Measurements from ENCODE around the gene LGR6.
"Not testable (repeated sequence)": the region's sequence is repeated elsewhere in the genome, so short reads cannot be mapped to it uniquely, and the experiment has no call there.

The LGR6 gene

DNA sequence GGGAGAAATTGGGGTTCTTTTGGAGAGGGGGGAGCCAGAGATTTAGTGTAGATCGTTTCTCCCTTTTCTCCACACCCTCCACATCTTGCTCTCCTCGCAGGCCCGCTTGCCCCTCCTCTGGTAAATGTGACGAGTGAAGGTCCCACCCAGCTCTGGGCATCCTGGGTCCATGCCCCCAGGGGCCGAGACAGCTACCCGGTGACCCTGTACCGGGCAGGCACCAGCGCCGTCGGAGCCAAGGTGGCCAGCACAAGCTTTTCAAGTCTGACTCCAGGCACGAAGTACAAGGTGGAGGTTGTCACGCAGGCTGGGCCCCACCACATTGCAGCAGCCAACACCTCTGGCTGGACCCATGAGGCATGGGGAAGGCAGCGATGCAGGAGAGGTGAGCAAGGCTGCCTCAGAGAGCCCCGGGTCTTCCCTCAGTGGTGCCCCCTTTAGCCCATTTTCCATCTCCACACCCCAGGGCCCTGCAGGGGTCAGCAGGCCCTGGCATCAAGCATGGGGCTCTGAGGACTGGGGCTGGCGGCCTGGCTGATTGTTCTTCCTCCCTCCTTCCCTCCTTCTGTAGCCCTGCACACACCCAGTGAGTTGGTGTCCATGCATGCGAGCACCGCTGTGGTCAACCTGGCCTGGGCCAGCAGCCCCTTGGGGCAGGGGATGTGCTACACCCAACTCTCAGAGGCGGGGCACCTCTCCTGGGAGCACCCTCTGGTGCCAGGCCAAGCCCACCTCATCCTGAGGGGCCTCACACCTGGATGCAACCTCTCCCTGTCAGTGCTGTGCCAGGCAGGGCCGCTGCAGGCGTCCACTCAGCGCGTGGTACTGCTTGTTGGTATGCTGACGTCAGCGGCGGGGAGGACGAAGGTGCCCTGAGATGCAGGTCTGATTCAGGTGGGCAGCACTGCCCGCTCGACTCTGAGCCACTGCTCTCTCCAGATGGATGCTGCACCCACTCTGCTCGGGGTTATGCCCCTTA, 16.4 kb upstream of the LGR6 start:
- no peak for DNase-seq

DNA sequence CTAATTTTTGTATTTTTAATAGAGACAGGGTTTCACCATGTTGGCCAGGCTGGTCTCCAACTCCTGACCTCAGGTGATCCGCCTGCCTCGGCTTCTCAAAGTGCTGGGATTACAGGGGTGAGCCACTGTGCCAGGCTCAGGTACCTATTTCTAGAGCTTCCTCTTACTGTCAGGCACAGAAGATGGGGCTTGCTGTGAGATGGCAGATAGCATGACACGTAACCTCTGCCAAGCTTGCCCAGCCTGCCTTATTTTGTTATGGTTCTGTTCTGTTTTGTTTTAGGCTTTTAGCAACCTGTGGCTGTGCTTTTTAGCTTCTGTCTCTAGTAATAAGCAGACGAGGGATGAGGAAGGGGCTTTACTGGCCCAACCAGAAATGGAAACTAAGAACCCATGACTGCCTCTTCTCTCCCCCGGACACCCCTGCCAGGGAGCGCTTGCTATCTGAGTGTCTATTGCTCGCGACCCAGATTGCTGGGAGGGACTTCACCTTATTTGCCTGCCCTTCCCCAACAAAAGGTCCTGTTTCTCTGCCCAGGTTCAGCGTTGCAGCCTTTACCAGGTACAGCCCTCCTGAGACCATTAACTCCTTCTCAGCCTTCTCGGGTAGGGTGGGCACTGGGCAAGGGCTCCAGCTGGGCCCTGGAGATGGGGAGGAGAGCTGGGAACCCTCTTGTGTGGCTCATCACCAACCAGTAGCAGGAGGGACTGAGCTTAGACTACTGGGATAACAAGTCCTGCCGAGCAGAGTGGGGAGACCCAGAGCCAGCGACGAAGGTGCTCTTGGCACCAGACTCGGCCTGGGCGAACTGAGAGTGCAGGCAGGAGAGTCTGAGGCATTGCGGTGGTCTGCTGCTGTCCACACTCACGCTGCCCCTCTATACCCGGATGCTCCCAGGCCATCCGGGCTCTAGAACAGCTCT, 13.5 kb upstream of the LGR6 start:
- DNase-seq: no peak

DNA sequence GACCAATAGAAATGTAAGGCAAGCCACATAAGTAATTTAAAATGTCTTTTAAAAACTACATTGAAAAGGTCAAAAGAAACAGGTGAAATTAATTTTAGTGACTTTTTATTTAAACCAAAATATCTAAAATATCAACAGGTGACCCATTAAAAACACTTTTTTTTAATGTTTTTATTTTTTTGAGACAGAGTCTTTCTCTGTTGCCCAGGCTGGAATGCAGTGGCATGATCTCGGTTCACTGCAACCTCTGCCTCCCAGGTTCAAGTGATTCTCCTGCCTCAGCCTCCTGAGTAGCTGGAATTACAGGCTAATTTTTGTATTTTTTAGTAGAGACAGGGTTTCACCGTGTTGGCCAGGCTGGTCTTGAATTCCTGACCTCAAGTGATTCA, 12.9 kb upstream of the LGR6 start:
- not testable (repeated sequence) for DNase-seq

- no peak for DNase-seq
These were observed 12.0 kb upstream of the LGR6 start for GRCh38 chr1:202181586-202181985.

DNA sequence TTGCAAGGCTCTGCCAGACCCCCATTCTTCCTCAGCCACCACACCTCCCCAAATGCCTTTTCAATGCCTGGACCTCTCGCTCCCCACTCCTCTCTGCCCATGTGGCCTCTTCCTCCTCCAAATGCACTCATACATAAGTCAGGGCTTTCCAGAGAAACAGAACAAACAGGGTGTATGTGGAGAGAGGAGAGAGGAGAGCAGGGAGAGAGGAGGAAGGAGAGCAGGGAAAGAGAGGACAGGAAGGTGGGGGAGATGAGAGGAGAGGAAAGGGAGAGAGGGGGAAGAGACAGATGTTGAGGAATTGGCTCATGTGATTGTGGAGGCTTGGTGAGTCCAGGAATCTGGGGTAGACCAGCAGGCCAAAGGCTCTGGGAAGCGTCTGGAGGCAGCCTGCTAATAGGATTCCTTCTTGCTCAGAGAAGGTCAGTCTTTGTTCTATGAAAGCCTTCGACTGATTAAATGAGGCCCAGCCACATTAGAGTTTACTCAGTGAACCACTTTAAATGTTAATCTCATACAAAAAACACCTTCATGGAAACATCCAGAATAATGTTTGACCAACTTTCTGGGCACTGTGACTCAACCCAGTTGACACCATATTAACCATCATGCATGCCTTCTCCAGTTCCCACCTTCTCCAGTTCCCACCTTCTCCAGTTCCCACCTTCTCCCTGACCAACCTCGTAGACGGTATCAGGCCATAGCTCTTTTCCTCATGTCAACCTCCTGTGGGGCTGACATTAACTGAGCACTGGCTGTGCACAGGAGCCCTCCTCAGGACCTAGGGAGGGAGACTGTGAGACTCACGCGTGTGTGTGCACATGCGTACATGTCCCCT, 11.3 kb upstream of the LGR6 start:
- DNase-seq: no peak

GRCh38 chr1:202184750-202185460, 8.7 kb upstream of the LGR6 start:
- DNase-seq: peak; percentile 62

DNA sequence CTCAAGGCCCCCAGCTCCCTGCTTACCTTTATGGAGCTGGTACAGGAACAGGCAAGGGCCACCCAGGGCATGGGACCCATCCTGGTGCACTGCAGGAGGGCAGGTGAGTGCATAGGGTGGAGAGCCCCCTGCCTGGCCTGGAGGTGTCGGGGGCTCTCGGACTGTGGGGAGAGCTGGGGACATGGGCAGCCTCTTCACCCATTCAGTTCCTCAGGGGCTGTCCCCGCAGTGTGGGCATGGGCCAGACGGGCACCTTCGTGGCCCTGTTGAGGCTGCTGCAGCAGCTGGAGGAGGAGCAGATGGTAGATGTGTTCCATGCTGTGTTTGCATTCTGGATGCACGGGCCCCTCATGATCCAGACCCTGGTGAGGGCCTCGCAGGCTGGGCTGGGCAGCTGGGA, 7.3 kb upstream of the LGR6 start:
- no peak for DNase-seq

GRCh38 chr1:202187041-202187671, 6.4 kb upstream of the LGR6 start:
- no peak for DNase-seq

DNA sequence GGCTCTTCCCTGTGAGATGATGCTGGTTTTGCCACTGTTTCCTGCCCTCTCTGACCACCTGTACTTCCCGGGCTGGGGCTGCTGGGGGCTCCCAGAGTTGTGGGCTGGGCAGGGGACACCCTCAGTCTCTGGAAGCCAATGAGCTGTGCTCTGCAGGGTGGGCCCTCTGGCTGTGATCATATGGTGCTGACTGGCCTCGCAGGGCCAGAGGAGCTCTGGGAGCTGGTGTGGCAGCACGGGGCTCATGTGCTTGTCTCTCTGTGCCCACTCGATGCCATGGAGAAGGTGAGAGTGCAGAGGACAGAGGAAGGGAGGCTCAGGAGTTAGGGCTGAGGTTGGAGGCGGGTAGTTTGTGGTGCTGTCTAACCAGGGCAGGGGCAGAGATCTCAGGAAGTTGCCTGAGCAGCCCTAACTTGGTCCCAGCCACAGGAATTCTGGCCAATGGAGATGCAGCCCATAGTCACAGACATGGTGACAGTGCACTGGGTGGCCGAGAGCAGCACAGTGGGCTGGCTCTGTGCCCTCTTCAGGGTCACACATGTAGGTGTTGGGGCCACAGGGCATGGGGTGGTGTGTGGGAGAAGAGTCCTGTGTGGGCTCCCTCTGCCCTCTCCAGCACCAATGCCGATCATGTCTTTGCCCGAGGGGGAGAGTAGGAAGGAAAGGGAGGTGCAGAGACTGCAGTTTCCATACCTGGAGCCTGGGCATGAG, 5.7 kb upstream of the LGR6 start:
- no peak for DNase-seq

DNA sequence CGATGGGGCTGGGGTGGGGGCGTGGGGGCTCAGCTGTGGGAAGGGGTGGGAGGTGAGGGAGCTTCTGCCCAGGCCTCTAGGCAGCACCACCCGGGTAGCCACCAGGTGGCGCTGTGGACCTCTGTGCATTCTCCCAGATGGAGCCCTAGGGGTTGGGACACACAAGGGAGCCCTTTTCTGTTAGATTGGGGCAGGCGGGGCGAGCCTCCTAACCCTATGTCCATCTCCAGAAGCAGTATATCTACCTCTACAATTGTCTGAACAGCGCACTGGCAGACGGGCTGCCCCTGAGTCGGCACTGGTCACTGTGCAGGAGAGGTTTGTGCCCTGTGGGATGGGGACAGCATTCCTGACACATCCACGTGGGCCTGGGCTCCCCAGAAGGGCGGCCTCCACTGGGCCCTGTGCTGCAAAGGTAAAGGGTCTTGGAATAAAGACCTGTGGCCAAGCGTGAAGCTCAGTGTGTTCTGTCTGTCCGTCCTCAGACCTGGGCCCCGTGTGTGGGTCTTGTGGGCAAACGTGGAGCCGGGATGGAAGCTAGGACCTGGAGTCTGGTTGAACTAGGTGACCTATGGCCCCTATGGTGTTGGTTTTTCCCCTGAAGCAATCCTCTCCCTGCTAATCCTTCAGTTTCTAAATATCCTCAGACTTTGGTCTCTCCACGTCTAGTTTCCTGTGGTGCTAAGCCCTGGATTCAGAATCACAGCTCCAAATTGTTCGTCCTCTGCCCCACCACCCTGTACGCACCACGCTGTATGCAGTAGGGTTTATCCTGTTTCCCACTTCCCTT, 4.4 kb upstream of the LGR6 start:
- DNase-seq: peak; percentile 63

- DNase-seq: no peak
These were observed 3.5 kb upstream of the LGR6 start for GRCh38 chr1:202189918-202190715.

- DNase-seq: not testable (repeated sequence)
These were observed 2.2 kb upstream of the LGR6 start for GRCh38 chr1:202191391-202191790.

- DNase-seq: peak; percentile 49
These were observed 607 bp upstream of the LGR6 start for GRCh38 chr1:202192770-202193613.

GRCh38 chr1:202194328-202194648, 689 bp downstream of the LGR6 start:
- DNase-seq: no peak

DNA sequence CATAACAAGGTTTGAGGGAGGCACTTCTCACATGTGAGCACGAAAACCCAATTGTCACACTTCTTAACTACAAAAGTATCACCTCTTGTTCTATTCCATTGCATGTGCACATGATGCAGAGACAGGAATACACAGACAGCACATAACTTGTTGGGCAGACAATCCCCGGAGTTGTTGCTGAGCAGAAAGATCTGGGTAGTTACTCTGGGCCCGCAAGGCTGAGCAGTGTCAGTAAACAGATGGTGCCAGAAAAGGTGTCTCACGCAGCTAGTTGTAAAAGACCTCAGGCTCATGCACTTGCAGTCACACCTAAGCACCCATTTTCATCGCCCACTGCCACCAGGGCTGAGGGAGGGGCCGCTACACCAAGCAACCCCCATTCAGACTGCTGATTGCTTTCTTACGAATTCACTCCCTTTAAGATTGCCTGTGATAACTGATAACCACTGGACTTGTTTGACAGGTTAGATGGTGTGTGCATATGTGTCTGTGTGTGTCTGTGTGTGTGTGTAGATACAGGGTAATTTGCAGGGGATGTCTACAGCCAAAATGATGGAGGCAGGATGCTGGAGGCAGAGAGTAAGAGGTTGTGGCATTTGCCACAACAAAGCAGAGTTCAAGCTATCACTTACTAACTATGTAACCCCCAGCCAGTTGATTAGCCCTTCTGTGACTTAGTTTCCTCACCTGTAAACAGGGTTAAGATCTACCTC, 4.2 kb downstream of the LGR6 start:
- DNase-seq: peak; percentile 30

- no peak for DNase-seq
These were observed 4.7 kb downstream of the LGR6 start for GRCh38 chr1:202198366-202198724.

DNA sequence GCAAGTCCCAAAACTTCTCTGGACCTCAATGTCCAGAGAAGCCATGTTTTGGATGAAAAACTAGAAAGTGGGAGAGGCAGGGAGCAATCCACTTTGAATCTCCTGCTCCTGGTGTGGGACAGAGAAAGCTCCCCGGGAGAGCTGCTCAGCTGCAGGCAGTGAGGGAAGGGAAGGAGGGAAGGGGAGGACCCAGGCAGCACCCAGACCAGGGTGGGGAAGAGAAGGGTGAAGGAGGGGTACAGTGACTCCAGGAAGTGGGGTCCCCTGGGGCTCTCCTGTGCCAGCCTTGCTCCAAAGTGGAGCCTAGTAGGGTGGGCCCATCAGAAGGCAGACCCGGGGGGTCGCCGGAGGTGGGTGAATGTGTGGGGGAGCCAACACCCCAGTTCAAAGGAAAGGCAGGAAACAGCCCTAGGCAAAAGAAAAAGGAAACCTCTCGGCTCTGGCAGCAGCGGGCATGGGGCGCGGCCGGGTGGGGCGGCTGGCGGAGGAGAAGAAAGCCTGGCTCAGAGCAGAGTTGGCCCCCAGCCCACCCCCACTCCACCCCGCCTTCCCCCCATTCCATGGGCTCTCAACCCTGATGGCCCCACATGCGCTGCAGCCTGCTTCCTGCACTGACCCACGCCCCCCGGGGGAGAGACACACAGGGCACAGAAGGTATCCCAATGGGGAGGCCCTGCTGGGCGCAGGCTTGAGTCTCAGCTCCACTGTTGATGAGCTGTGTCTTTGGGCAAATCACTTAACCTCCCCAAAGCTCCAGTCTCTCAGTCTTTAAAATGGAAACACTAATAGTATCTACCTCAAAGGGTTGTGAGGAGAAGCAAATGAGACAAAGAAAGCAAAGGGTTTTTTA, 5.7 kb downstream of the LGR6 start:
- DNase-seq: no peak
